Measurements from ENCODE around the gene CLTRN. TPM values are rescaled to one million over a fixed set of nuclear protein-coding genes. Genes with fewer than 3 reads are reported as not detected.
"Not testable (repeated sequence)": the region's sequence is repeated elsewhere in the genome, so short reads cannot be mapped to it uniquely, and the experiment has no call there.

Gene CLTRN
- total and polyA plus RNA-seq, 2 of the 8 experiments (the other 6 are each of a cell fraction or from before 2014, with no cell fraction given): 1.2 to 1.3 TPM

DNA sequence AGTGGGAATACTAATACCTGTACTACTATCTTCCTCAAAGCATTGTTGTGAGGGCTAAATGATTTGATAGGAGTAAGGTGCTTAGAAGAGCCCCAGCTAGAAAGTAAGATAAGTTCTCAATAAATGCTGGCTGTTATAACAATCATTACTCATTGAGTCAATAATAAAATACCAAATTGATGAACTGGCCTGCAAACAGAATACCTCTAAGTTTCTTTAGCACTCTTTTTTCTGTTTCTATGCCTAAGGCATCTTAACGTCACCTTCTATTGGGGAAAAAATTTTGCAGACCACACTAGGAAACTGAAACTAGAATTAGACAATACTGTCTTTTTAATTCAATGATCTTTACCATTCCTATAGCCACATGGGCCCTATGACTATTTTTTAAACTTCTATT lies 1.2 kb downstream of the CLTRN start (continued):
- no peak for TF ChIP-seq BCL11A (IDR thresholded peaks at IDR 0.05; ENCODE audit: low read depth in 2 of 2, low read length in 2 of 2)
- TF ChIP-seq SP1 (IDR thresholded peaks at IDR 0.05; ENCODE audit: low read depth, low read length): no peak

DNA sequence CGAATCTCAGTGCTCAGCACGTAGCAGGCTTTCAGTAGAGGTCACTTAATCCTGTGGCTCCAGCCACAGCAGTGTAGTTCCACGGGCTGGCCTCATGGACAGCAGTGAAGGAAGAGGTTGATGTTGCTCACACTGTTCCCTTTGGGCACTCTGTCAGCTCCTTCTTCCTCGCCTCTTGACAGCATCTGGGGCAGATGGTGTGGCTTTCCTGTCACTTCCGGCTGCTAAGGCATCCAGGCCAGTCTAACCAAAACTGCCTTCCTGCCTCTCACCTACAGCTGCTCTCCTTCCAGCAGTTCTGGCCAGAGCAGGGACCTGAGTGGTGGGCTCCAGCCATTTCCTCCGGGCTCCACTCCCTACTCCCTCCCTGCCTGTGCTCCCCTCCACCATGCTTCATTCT lies 9.8 kb downstream of the CLTRN start:
- H4K91ac ChIP-seq (replicated peaks; ENCODE audit: insufficient read length, low read length); H2BK20ac ChIP-seq (ENCODE audit: low read length); H3K4ac ChIP-seq (replicated peaks; ENCODE audit: insufficient read length, low read depth, low read length); H3K4me1 ChIP-seq (replicated peaks in 1 of 4; ENCODE audit: control insufficient read depth in 3 of 4, insufficient read depth in 4 of 4, low read length in 3 of 4); DNase-seq (ENCODE audit: low read depth in 1 of 2, low spot score in 2 of 2); H2AFZ ChIP-seq (ENCODE audit: low read length); H3K4me2 ChIP-seq (ENCODE audit: insufficient read depth in 1 of 2, low read depth in 2 of 2, low read length in 2 of 2); H3K23me2 ChIP-seq (ENCODE audit: low read depth, low read length); H3K9ac ChIP-seq (replicated peaks in 1 of 4; ENCODE audit: extremely low read depth in 1 of 4, low read depth in 3 of 4, low read length in 3 of 4); H4K20me1 ChIP-seq (replicated peaks in 1 of 2; ENCODE audit: control insufficient read depth in 1 of 2, insufficient read depth in 2 of 2, low read length in 2 of 2); H4K5ac ChIP-seq (ENCODE audit: insufficient read length, low read depth, low read length); H3K56ac ChIP-seq (replicated peaks; ENCODE audit: insufficient read length, low read depth, low read length); H2AK5ac ChIP-seq (ENCODE audit: low read depth, low read length); H3K27me3 ChIP-seq (replicated peaks in 1 of 4; ENCODE audit: control insufficient read depth in 3 of 4, extremely low read depth in 1 of 4, insufficient read depth in 3 of 4, low read length in 3 of 4); H2BK5ac ChIP-seq (ENCODE audit: low read depth, low read length); H3K36me3 ChIP-seq (ENCODE audit: control insufficient read depth in 2 of 4, insufficient read depth in 4 of 4, low read length in 3 of 4); H2BK12ac ChIP-seq (ENCODE audit: low read depth, low read length); CTCF ChIA-PET (ENCODE audit: partially characterized antibody); H3K4me3 ChIP-seq (ENCODE audit: extremely low read depth in 1 of 4, insufficient read depth in 2 of 4, low read depth in 3 of 4, low read length in 4 of 4); H3K9me3 ChIP-seq (ENCODE audit: insufficient read depth in 2 of 2, low read depth in 1 of 2, low read length in 1 of 2); H3K79me1 ChIP-seq (ENCODE audit: low read depth, low read length); H3K27ac ChIP-seq (ENCODE audit: low read depth, low read length); H3K79me2 ChIP-seq (ENCODE audit: control insufficient read depth in 1 of 2, insufficient read depth in 2 of 2, low read length in 2 of 2); FAIRE-seq; H2BK120ac ChIP-seq (replicated peaks; ENCODE audit: low read depth, low read length); H3K23ac ChIP-seq (ENCODE audit: insufficient read length); H4K8ac ChIP-seq (ENCODE audit: extremely low read depth, insufficient read depth, low read length); H3K14ac ChIP-seq (ENCODE audit: insufficient read length); POLR2A ChIA-PET (ENCODE audit: partially characterized antibody); H3K18ac ChIP-seq (ENCODE audit: extremely low read depth, low read length); H2BK15ac ChIP-seq (ENCODE audit: low read length): not testable (repeated sequence)
- WGBS, 2 experiments (ENCODE audit: extremely low coverage in 1 of 2, insufficient coverage in 1 of 2, insufficient read length in 1 of 2, insufficient replicate concordance in 2 of 2, low coverage in 1 of 2, low lambda C conversion rate in 2 of 2, missing lambda C conversion rate in 1 of 2): 90% methylated on average over 2 of the region's 6 CpGs; no CpG with 5 or more reads in 1 of the 2 experiments
